GM19455 (cell line): ENCODE results near the gene MRPS26.
"Not testable (repeated sequence)": the region's sequence is repeated elsewhere in the genome, so short reads cannot be mapped to it uniquely, and the experiment has no call there.

Experiments used
- ATAC-seq: cut with Tn5 transposase; IDR thresholded peaks from one replicate; pipeline ENCODE4 v1.9.1; 2021; ENCODE audit not compliant: unreplicated experiment

MRPS26 gene

DNA sequence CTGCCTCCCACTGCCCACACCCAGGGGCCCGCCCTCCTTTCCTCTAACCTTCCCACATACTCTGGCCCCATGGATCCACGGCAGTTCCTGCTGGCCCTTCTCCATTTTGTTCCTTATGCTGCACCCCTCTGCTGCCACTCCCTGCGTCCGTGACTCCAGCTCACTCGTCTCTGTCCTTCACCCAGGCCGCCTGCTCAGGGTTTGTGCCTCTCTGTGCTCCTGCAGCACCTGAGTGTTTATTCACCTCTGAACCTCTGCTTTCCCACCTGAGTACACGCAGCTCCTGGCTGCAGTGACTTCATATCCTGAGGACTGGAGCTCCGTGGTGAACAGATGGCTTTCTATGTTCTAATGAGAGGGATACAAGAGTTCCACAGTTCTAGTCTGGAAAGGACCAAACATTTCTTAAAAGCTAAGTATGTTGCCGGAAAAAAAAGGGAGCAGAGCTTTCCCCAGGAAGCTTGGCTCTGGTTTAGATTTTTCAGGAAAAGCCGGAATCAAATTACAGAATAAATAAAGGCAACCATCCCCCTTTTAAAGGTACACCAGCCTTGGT lies 3.9 kb upstream of the MRPS26 start:
- ATAC-seq, result no peak

DNA sequence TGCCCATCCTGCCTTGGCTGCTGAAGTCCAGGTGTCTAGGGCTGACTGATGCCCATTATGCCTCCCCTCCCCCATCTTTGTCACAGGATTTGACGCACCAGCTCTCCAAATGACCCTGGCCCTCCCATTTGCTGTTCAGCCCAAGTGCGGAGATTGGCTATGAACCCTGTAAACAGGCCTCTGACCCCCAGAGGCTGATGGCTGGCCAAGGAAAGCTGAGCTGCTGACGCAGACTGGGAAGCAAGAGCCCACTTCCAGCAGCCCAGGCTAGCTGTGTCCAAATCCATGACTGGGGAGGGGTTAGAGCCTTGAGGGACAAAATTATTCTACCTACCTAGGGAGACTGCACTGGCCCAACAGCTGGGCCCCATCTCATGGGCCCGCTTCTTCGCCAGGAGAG lies 3.2 kb upstream of the MRPS26 start:
- ATAC-seq, result no peak

DNA sequence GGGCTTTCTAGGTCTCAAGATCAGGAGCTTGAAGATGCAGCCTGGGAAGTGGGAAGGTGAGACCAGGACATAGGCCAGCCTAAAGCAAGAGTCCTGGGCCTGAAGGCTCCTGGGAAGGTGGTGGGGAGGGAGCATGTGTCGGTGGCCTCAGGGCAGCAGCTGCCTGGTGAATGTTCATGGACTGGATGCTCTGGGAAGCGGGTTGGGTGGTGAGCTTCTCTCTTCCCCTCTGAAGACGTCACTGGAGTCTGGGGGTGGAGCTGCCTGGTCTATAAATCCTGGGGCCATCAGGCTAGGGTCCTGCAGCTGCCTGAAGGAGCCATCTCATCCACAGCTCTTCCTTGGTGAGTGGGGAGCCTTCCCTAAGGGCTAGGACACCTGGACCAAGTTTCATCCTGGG lies 2.5 kb upstream of the MRPS26 start, which contains the start of gene GNRH2:
TSS of gene GNRH2 (plus strand) at position 301 of the 400 bp plus-strand sequence. CDS start 793 bp downstream, outside the sequence.
- no peak for ATAC-seq

DNA sequence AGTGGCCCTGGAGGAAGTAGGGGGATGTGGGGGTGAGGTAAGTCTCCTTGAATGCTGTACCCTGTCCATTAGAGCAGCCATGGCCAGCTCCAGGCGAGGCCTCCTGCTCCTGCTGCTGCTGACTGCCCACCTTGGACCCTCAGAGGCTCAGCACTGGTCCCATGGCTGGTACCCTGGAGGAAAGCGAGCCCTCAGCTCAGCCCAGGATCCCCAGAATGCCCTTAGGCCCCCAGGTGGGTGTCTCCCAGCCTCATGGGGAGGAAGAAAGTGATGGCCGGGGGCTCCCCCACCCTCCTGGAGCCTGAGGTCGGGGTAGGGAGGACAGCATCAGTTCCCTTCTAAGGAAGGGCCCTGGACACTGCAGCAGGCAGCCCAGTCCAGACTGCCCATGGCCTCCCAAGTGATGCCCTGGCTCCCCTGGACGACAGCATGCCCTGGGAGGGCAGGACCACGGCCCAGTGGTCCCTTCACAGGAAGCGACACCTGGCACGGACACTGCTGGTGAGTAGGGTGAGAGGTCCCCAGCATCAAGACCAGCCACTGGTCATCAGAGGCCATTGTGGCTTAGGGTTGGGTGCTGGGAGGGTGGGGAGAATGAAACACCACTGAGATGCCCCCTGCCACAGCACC lies 1.4 kb upstream of the MRPS26 start:
- no peak for ATAC-seq

DNA sequence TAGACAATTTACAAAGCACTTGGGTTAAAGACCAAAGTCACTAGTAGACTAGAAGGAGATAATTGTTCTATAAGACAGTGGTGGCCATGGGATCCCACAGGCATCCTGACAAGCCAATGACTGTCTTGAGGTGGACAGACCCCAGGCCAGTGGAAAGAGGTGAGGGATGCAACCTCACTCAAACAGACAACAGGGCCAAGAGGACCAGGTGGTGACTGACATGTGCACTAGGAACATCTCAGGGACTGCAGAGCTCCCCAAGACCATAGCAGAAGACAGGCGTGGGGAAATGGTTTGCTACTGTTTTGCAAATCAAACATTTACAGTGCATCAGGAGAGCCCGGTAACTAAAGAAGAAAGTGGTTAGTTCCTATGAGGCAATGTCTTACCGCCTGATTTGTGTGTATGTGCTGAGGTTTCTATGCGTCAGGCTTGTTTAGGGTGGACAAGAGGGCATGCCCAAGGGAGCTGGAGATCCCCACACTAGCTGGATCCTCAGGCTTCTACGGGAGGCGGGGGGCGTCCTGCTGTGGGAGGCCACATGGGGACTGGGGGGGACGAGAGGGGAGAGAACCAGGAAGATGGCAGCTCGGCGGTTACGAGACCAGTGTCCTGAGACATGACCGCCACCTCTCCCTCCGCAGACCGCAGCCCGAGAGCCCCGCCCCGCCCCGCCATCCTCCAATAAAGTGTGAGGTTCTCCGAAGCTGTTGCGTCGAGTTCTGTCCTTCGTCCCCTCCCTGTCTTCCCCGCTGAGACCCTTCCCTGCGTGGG lies 623 bp upstream of the MRPS26 start:
- peak; percentile 39 for ATAC-seq

- peak; percentile 19 for ATAC-seq
These were observed 1.0 kb downstream of the MRPS26 start for GRCh38 chr20:3046677-3047462.

DNA sequence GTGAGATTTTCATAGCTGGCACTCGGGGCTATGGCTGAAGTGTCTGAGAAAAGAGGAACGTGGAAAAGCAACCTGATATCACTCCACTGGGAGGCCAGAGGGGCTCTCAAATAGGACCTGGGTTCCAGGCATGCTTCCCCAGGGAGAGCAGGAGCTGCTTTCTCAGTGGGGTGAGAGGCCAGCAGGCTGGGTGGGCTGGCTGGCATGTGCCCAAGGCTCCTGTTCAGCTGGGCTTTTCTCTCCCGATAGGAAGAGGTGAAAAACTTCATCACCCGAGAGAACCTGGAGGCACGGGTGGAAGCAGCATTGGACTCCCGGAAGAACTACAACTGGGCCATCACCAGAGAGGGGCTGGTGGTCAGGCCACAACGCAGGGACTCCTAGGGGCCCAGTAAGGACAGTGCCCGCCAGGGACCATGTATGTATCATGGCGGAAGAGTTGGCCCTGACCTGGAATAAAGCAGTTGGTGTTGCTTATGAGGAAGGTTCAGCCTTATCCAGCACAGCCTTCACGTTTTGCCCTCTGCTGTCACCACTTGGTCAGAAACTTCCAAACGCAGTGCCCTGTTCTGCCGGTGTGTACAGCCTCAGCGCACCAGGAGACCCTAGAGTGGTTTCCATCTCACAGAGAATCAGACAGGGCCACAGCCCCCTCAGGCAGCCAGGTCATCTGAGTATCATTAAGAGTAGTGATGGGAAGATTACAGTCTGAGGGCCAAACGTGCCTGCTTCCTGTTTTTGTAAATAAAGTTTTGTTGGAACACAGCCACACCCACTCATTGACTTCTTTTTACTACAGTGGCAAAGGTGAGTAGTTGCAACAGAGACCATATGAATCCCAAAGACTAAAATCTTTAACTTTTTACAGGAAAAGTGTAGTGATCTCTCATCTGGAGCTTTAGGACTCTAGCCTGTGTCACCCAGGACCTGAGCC lies 1.9 kb downstream of the MRPS26 start:
- ATAC-seq, result no peak

DNA sequence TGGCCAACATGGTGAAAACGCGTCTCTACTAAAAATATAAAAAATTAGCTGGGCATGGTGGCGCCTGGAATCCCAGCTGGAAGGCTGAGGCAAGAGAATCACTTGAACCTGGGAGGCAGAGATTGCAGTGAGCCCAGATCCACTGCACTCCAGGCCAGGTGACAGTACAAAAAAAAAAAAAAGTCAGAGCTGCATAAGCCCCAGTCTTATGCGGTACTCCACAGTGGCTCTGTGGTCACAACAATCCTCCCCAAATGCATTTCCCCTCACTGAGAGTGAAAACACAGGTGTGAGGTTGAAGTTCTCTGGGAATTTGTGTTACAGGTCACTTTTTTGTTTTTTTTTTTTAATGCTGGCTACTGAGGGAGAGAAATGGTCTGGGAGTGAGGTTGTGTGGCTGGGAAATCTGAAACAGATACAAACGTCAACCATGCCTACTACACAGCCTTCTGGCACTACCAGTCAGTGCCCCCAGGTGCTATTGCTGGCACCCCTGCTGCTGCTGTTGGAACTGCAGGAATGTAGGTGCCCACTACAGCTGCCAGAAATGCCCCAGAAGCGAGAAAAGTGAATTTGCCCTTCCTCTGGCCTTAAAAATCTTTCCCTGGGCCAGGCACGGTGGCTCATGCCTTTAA lies 5.7 kb downstream of the MRPS26 start:
- ATAC-seq, result no peak

DNA sequence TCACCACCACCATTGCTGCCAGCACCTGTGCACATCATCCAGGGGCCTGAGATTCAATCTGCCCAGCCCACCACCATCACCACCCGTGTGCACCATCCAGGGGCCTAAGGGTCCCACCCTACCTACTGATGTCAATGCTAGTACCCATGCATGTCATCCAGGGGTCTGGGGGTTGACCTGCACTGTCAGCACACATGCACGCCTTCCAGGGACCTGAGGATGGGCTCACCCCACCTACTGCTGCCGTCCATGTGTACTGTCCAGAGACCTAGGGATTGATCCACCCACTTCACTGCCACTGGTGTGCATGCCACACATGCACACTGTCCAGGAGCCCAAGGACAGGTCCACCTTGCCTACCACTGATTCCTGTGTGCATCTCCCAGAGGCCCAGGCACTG lies 13.6 kb downstream of the MRPS26 start:
- no peak for ATAC-seq

- ATAC-seq, result not testable (repeated sequence)
These were observed 18.3 kb downstream of the MRPS26 start for GRCh38 chr20:3064119-3064518.

- no peak for ATAC-seq
These were observed 21.5 kb downstream of the MRPS26 start for GRCh38 chr20:3067139-3068014.

DNA sequence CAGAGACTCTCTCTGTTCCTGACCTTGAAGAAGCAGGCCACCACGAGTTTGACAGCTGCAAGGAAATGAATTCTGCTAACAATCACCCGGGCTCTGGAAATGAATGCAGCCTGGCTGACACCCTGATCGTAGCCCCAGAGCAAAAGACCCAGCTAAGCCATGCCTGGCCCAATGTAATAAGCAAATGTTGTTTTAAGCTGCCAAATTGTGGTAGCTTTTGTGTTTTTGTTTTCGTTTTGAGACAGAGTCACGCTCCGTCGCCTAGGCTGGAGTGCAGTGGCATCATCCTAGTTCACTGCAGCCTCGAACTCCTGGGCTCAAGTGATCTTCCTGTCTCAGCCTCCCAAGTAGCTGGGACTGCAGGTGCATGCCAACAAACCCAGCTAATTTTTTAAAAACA lies 22.2 kb downstream of the MRPS26 start:
- no peak for ATAC-seq

GRCh38 chr20:3068986-3069900 lies 23.4 kb downstream of the MRPS26 start:
- ATAC-seq, result no peak

DNA sequence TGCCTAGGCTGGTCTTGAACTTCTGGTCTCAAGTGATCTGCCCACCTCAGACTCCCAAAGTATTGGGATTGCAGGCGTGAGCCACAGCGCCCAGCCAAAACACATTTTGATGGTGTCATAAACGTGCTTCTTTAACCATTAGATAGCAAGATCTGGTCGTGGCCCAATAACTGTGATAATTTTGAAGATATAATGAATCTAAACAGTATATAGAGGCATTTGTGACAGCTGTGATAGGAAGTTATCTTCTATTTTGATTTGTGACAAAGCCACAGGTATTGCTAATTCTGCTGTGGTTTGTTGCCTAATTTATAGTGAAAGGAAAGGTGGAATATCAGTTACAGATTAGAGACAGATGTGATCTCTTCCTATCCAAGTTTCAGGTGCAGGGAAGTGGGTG lies 24.9 kb downstream of the MRPS26 start:
- ATAC-seq, result no peak

GRCh38 chr20:3071266-3071609 lies 25.4 kb downstream of the MRPS26 start:
- ATAC-seq, result no peak

GRCh38 chr20:3071610-3072529 lies 26.0 kb downstream of the MRPS26 start, which contains the start of gene OXT:
OXT (plus strand) TSS chr20:3071620; CDS start chr20:3071656, 36 bp downstream.
- ATAC-seq, result no peak
